Gastrocnemius medialis (tissue), 4 donors: ENCODE data around the gene TLE2.

Experiments
- POLR2A ChIP-seq, 2 donors: fragments of 450-650 bp; IDR thresholded peaks; one replicate each; pipeline ENCODE4 v1.6.1; 2017; ENCODE audit warnings: antibody characterized with exemption in 2 of 2, mild to moderate bottlenecking in 2 of 2, moderate library complexity in 2 of 2
- TF ChIP-seq, protein P1 (sequence below), 5 experiments: fragments of 450-650 bp in 3 of 5; fragments of 200-600 bp in 2 of 5; sonication (generic) in 2 of 5; IDR thresholded peaks in 4 of 5; conservative IDR thresholded peaks in 1 of 5; 1 replicate in 4 of 5; 2 replicates in 1 of 5; pipeline ENCODE4 v1.5.1; 2016 to 2019; ENCODE audit warnings: antibody characterized with exemption in 5 of 5, mild to moderate bottlenecking in 3 of 5, moderate library complexity in 3 of 5

DNA sequence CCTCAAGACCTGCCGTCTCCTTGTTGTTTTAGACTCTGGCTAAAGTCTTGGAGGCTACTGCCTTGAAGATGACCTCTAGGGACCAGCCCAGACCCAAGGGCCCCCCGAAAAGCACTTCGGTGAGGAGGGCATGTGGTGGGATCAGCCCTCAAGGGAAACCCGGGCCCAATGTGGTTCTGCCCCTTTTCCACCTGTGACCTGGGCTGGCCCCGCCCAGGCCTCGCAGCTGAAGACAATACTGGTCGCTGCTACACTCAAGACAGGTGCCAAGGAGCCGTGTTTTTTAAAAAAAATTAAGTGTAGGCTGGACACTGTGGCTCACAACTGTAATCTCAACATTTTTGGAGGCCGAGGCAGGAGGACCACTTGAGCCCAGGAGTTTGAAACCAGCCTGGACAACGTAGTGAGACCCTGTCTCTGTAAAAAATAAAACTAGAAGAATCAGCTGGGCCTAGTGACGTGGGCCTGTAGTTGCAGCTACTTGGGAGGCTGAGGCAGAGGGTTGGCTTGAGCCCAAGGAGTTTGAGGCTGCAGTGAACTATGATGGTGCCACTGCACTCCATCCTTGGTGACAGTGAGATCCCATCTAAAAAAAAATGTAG lies 50.8 kb downstream of the TLE2 start:
- TF ChIP-seq, protein P1, sequence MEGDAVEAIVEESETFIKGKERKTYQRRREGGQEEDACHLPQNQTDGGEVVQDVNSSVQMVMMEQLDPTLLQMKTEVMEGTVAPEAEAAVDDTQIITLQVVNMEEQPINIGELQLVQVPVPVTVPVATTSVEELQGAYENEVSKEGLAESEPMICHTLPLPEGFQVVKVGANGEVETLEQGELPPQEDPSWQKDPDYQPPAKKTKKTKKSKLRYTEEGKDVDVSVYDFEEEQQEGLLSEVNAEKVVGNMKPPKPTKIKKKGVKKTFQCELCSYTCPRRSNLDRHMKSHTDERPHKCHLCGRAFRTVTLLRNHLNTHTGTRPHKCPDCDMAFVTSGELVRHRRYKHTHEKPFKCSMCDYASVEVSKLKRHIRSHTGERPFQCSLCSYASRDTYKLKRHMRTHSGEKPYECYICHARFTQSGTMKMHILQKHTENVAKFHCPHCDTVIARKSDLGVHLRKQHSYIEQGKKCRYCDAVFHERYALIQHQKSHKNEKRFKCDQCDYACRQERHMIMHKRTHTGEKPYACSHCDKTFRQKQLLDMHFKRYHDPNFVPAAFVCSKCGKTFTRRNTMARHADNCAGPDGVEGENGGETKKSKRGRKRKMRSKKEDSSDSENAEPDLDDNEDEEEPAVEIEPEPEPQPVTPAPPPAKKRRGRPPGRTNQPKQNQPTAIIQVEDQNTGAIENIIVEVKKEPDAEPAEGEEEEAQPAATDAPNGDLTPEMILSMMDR (IDR thresholded peaks at IDR 0.05 in 4 of 5, conservative IDR thresholded peaks at IDR 0.05 in 1 of 5): no peak
- no peak for TF ChIP-seq POLR2A (IDR thresholded peaks at IDR 0.05)
